ENCODE measurements around the gene PLEKHM2. TPM values are rescaled to one million over a fixed set of nuclear protein-coding genes. Genes with fewer than 3 reads are reported as not detected.
A peak's percentile ranks its signal among the peaks of the same experiment; 100 is the strongest.

The PLEKHM2 gene
- total and polyA plus RNA-seq, 5 donors from 2014 or later = 3.2 to 71.8 (median 4.2) TPM

DNA sequence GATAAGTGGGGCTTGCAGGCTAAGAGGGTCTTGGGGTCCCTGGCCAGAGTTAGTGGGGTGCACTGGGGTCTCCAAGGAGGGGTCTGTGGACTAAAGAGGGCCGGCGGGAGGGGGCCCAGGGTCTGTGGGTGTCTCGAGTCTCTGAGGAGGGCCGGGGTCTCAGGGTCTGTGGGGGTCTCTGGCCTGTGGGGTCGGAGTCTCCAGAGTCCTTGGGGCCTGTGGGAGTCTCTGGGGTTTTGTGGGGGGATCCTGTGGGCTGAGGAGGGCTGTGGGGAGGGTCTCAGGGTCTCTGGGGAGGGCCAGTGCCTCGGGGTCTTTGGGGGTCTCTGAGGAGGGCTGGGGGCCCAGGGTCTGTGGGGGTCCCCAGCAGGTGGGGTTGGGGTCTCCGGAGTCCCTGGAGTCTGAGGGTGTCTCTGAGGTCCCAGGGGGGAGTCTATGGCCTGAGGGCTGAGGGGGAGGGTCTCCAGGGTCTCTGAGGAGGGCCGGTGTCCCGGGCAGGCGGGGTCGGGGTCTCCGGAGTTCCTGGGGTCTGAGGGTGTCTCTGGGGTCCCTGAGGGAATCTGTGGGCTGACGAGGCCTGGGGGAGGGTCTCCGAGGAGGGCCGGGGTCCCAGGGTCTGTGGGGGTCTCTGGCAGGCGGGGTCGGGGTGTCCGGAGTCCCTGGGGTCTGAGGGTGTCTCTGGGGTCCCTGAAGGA lies 628 bp upstream of the PLEKHM2 start:
- peak overlapping the region; percentile 85 for H3K27ac ChIP-seq (ENCODE audit: insufficient read depth, low read length, poor library complexity, severe bottlenecking)
- peak overlapping the region; percentile 88 to 91 (median 88) for H3K4me3 Mint-ChIP-seq
- peak overlapping the region; percentile 38 to 90 (median 65) for H3K27ac Mint-ChIP-seq
- peaks cover 4% of the 10 kb centered on the region for H3K27me3 Mint-ChIP-seq
- ATAC-seq (ENCODE audit: low read depth in 2 of 2) (no peak), DNase-seq (no peak)
- H3K27me3 ChIP-seq (ENCODE audit: control insufficient read depth, insufficient read depth, low read length) = no peaks in the 10 kb centered on the region
- no peaks in the 10 kb centered on the region for H3K36me3 ChIP-seq (ENCODE audit: control insufficient read depth, insufficient read depth, low read length)
- peaks cover 31% of the 10 kb centered on the region for H3K4me1 ChIP-seq (ENCODE audit: control insufficient read depth, insufficient read depth, low read length, poor library complexity, severe bottlenecking)
- H3K4me3 ChIP-seq (ENCODE audit: low read depth, low read length) = peak overlapping the region; percentile 44
- H3K36me3 Mint-ChIP-seq = peaks cover 6% of the 10 kb centered on the region
- H3K9me3 ChIP-seq (ENCODE audit: control insufficient read depth in 2 of 2, low read length in 2 of 2) = no peaks in the 10 kb centered on the region
- peaks cover 0 to 3% (median 0%) of the 10 kb centered on the region in 7 donors for H3K9me3 Mint-ChIP-seq
- peaks cover 22 to 37% (median 25%) of the 10 kb centered on the region in 4 donors for H3K4me1 Mint-ChIP-seq

DNA sequence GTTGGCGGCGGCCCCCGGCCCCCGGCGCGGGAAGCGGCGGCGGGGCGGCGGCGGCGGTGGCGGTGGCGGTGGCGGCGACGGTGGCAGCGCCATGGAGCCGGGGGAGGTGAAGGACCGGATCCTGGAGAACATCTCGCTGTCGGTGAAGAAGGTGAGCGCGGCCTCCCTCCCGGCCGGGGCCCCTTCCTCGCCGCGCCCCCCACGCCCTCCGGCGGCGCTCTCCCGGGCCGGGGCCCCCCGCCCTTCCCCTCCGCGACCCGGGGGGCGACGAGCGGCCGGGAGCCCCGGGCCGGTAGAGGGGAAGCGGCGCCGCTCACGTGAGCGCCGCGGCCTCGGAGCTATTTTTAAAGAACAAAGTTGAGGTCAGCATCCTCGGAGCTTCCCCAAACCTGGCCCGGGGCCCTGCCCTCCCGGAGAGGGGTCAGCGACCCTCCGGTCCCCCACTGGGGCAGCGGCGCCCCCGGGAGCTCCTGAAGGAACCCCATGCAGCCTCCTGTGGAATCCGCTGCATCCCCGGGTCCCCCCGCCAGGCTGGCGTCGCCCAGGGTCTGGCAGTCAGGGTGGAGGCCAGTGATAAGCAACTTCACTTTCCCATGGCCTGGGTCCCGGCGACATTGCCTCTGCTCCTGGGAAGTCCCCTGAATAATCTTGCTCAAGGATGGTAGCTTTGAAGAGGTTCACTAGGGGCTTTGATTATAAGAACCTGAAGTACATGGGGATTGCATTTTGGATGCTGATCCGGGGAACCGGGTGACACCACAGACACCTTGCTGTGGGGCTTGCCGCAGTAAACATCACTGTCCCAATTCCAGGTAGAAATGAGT lies 560 bp downstream of the PLEKHM2 start:
- peaks cover 31% of the 10 kb centered on the region for H3K4me1 ChIP-seq (ENCODE audit: control insufficient read depth, insufficient read depth, low read length, poor library complexity, severe bottlenecking)
- Mint-ChIP-seq H3K4me1 (peaks cover 21 to 42% (median 27%) of the 10 kb centered on the region in 4 donors), H3K27ac (peak overlapping the region; percentile 91 to 95 (median 92)), H3K4me3 (peak overlapping the region; percentile 90 to 95 (median 92)), H3K9me3 (peaks cover 0 to 3% (median 0%) of the 10 kb centered on the region in 7 donors), H3K27me3 (peaks cover 4% of the 10 kb centered on the region), H3K36me3 (peaks cover 6% of the 10 kb centered on the region)
- H3K36me3 ChIP-seq (ENCODE audit: control insufficient read depth, insufficient read depth, low read length) = peaks cover 4% of the 10 kb centered on the region
- ATAC-seq (ENCODE audit: low read depth in 2 of 2) (peak; percentile 23 to 28), DNase-seq (peak; percentile 11 to 44 (median 30))
- no peaks in the 10 kb centered on the region for H3K27me3 ChIP-seq (ENCODE audit: control insufficient read depth, insufficient read depth, low read length)
- peak overlapping the region; percentile 57 for H3K27ac ChIP-seq (ENCODE audit: insufficient read depth, low read length, poor library complexity, severe bottlenecking)
- peak overlapping the region; percentile 79 for H3K4me3 ChIP-seq (ENCODE audit: low read depth, low read length)
- H3K9me3 ChIP-seq (ENCODE audit: control insufficient read depth in 2 of 2, low read length in 2 of 2) = no peaks in the 10 kb centered on the region

DNA sequence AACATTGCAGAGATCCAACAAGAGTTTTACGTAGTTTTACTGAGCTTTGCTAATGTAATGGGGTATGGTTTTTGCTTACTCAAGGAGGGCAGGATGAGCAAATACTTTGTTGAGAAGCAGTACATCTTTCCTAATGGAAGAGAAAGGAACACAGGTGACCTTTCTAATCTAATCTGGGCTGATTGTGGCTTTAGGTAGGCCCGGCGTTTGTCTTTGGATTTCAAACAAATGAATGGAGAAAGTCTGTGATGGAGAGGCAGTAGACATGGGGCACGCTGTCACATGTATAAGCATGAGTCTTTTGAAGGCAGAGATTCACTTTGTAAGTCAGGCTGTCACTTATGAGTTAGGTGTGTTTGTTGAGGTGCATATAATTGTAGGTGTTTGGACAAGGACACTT lies 1.7 kb downstream of the PLEKHM2 start:
- Histone ChIP-seq H3K27me3 (ENCODE audit: control insufficient read depth, insufficient read depth, low read length) (no peaks in the 10 kb centered on the region), H3K36me3 (ENCODE audit: control insufficient read depth, insufficient read depth, low read length) (peaks cover 4% of the 10 kb centered on the region), H3K4me3 (ENCODE audit: low read depth, low read length) (peak overlapping the region; percentile 79), H3K9me3 (ENCODE audit: control insufficient read depth in 2 of 2, low read length in 2 of 2) (no peaks in the 10 kb centered on the region), H3K27ac (ENCODE audit: insufficient read depth, low read length, poor library complexity, severe bottlenecking) (no peak overlapping the region), H3K4me1 (ENCODE audit: control insufficient read depth, insufficient read depth, low read length, poor library complexity, severe bottlenecking) (peaks cover 31% of the 10 kb centered on the region)
- no peak for ATAC-seq (ENCODE audit: low read depth in 2 of 2)
- Mint-ChIP-seq H3K27ac (peak overlapping the region; percentile 8 to 92 (median 40)), H3K36me3 (peaks cover 6% of the 10 kb centered on the region), H3K4me1 (peaks cover 23 to 50% (median 32%) of the 10 kb centered on the region in 4 donors), H3K9me3 (peaks cover 0 to 3% (median 0%) of the 10 kb centered on the region in 7 donors), H3K27me3 (peaks cover 4% of the 10 kb centered on the region), H3K4me3 (peak overlapping the region; percentile 90 to 95 (median 92))
- peak in 1 of 3 donors; percentile 12 for DNase-seq

DNA sequence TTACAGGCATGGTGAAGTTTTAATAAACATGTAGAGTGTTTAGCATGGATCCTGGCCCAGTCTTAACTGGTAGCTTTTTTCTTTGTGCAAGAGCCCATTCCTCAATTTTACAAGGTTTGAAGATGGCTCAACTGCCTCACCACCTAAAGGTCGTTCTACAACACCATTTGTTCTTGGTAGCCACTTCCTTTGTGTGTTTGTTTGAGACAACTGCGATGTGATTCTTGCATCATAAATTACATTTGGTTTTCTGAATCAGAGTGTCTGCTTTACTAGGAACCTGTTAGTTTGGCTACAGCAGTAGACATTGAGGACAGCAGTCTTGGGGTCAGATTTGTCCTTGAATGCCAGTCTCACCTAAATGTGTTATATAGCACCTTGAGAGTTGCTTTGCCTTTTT lies 3.3 kb downstream of the PLEKHM2 start:
- H3K4me3 ChIP-seq (ENCODE audit: low read depth, low read length) = no peak overlapping the region
- Mint-ChIP-seq H3K9me3 (peaks cover 0 to 3% (median 0%) of the 10 kb centered on the region in 7 donors), H3K4me3 (peak overlapping the region in 3 of 4 donors; percentile 19 to 88 (median 49)), H3K36me3 (peaks cover 6% of the 10 kb centered on the region), H3K27me3 (peaks cover 4% of the 10 kb centered on the region), H3K27ac (peak overlapping the region in 2 of 3 donors; percentile 15 to 47), H3K4me1 (peaks cover 23 to 60% (median 34%) of the 10 kb centered on the region in 4 donors)
- H3K27ac ChIP-seq (ENCODE audit: insufficient read depth, low read length, poor library complexity, severe bottlenecking) = no peak overlapping the region
- DNase-seq = peak in 1 of 3 donors; percentile 22
- no peak for ATAC-seq (ENCODE audit: low read depth in 2 of 2)
- peaks cover 31% of the 10 kb centered on the region for H3K4me1 ChIP-seq (ENCODE audit: control insufficient read depth, insufficient read depth, low read length, poor library complexity, severe bottlenecking)
- H3K36me3 ChIP-seq (ENCODE audit: control insufficient read depth, insufficient read depth, low read length) = peaks cover 4% of the 10 kb centered on the region
- H3K27me3 ChIP-seq (ENCODE audit: control insufficient read depth, insufficient read depth, low read length) = no peaks in the 10 kb centered on the region
- no peaks in the 10 kb centered on the region for H3K9me3 ChIP-seq (ENCODE audit: control insufficient read depth in 2 of 2, low read length in 2 of 2)

DNA sequence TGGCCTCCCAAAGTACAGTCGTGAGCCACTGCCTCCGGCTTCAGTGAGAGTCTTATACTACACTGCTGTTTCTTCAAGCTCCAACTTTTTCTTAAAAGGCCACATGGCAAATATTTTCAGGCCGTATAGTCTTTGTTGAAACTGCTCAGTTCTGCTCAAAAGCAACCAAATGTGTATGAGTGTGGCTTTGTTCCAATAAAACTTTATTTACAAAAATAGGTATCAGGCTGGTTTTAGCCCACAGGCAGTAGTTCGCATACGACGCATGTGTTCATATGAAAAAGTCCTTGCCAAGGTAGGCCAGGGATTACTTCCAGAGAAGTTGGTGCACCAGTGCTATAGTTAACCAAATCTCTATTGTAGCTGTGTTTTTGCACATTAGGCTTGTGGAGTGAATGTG lies 6.2 kb downstream of the PLEKHM2 start:
- Histone ChIP-seq H3K36me3 (ENCODE audit: control insufficient read depth, insufficient read depth, low read length) (peaks cover 4% of the 10 kb centered on the region), H3K27ac (ENCODE audit: insufficient read depth, low read length, poor library complexity, severe bottlenecking) (no peak overlapping the region), H3K4me1 (ENCODE audit: control insufficient read depth, insufficient read depth, low read length, poor library complexity, severe bottlenecking) (peaks cover 18% of the 10 kb centered on the region), H3K27me3 (ENCODE audit: control insufficient read depth, insufficient read depth, low read length) (no peaks in the 10 kb centered on the region), H3K4me3 (ENCODE audit: low read depth, low read length) (no peak overlapping the region), H3K9me3 (ENCODE audit: control insufficient read depth in 2 of 2, low read length in 2 of 2) (no peaks in the 10 kb centered on the region)
- H3K9me3 Mint-ChIP-seq = peaks cover 0 to 3% (median 0%) of the 10 kb centered on the region in 7 donors
- no peak overlapping the region for H3K27ac Mint-ChIP-seq
- ATAC-seq (ENCODE audit: low read depth in 2 of 2) (no peak), DNase-seq (no peak)
- no peak overlapping the region for H3K4me3 Mint-ChIP-seq
- peaks cover 4% of the 10 kb centered on the region for H3K27me3 Mint-ChIP-seq
- H3K36me3 Mint-ChIP-seq = peaks cover 10% of the 10 kb centered on the region
- peaks cover 23 to 66% (median 29%) of the 10 kb centered on the region in 4 donors for H3K4me1 Mint-ChIP-seq

DNA sequence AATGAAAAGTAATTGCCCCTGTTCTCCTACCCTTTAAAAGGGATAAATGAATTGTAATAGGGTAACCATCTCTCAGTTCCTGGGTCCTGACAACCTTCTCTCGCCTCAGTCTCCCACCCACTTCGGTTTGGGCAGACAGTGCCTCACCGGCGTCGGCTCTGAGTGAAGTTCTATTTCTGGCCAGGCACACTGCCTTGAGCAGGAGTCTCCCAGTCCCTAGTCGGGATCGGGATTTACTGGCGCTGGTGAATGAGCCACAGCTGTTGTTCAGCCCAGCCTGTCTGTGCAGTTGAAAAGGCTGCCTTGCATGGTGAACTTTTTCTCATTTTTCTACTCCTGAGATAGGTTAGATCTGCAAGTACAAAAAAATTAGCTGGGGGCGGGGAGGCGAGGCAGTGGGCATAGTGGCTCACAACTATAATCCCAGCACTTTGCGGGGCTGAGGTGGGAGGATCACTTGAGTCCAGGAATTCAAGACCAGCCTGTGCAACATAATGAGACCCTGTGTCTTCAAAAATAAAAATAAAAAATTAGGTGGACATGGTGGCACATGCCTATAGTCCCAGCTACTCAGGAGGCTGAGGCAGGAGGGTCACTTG lies 7.4 kb downstream of the PLEKHM2 start:
- H3K36me3 Mint-ChIP-seq = peaks cover 10% of the 10 kb centered on the region
- peak overlapping the region in 2 of 3 donors; percentile 49 to 86 for H3K27ac Mint-ChIP-seq
- Histone ChIP-seq H3K4me3 (ENCODE audit: low read depth, low read length) (no peak overlapping the region), H3K27ac (ENCODE audit: insufficient read depth, low read length, poor library complexity, severe bottlenecking) (no peak overlapping the region), H3K4me1 (ENCODE audit: control insufficient read depth, insufficient read depth, low read length, poor library complexity, severe bottlenecking) (peaks cover 9% of the 10 kb centered on the region), H3K36me3 (ENCODE audit: control insufficient read depth, insufficient read depth, low read length) (peaks cover 4% of the 10 kb centered on the region), H3K9me3 (ENCODE audit: control insufficient read depth in 2 of 2, low read length in 2 of 2) (no peaks in the 10 kb centered on the region), H3K27me3 (ENCODE audit: control insufficient read depth, insufficient read depth, low read length) (no peaks in the 10 kb centered on the region)
- peak overlapping the region in 1 of 4 donors; percentile 24 for H3K4me3 Mint-ChIP-seq
- peaks cover 15 to 59% (median 22%) of the 10 kb centered on the region in 4 donors for H3K4me1 Mint-ChIP-seq
- H3K27me3 Mint-ChIP-seq = peaks cover 4% of the 10 kb centered on the region
- H3K9me3 Mint-ChIP-seq = peaks cover 0 to 3% (median 0%) of the 10 kb centered on the region in 7 donors
- DNase-seq = no peak
- ATAC-seq (ENCODE audit: low read depth in 2 of 2) = no peak

DNA sequence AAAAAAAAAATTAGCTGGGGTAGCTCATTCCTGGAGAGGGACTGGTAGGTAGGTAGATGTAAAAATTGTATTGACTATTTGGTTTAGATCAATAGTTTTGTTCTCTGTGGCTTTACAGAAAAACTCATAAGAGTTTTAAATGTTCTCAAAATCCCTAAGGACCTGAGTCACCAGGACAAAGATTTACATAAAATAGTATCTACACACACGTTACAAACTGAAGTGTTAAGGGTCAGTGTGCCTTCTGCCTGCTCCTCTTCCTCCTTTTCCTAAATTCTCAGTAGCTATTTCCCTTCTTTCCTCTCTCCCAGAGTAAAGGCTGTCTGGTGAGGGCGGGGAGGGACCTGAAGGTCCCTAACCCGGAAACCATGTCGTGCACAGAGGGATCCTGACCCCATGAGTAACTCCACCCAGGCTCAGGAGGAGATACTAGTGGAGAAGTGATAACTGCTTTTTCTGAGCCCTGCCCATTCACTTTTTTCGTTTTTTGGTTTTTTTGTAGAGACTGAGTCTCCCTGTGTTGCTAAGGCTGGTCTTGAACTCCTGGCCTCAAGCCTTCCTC lies 8.1 kb downstream of the PLEKHM2 start:
- Histone ChIP-seq H3K9me3 (ENCODE audit: control insufficient read depth in 2 of 2, low read length in 2 of 2) (no peaks in the 10 kb centered on the region), H3K4me3 (ENCODE audit: low read depth, low read length) (no peak overlapping the region), H3K36me3 (ENCODE audit: control insufficient read depth, insufficient read depth, low read length) (peaks cover 4% of the 10 kb centered on the region), H3K27me3 (ENCODE audit: control insufficient read depth, insufficient read depth, low read length) (no peaks in the 10 kb centered on the region), H3K27ac (ENCODE audit: insufficient read depth, low read length, poor library complexity, severe bottlenecking) (no peak overlapping the region), H3K4me1 (ENCODE audit: control insufficient read depth, insufficient read depth, low read length, poor library complexity, severe bottlenecking) (peaks cover 13% of the 10 kb centered on the region)
- Mint-ChIP-seq H3K36me3 (peaks cover 12% of the 10 kb centered on the region), H3K27me3 (peaks cover 3% of the 10 kb centered on the region), H3K4me1 (peaks cover 16 to 60% (median 27%) of the 10 kb centered on the region in 4 donors), H3K9me3 (peaks cover 0 to 3% (median 0%) of the 10 kb centered on the region in 7 donors), H3K4me3 (peak overlapping the region in 1 of 4 donors; percentile 70), H3K27ac (peak overlapping the region; percentile 49 to 78 (median 61))
- ATAC-seq (ENCODE audit: low read depth in 2 of 2) (no peak), DNase-seq (no peak)

Measured in CD4-positive, CD25-positive, alpha-beta regulatory T cell (primary cell).